HG02642 (cell line): Measurements from ENCODE around the gene DMBX1.

ENCODE experiments used
- ATAC-seq: cut with Tn5 transposase; IDR thresholded peaks from one replicate; pipeline ENCODE4 v1.9.1; 2021; ENCODE audit warnings: mild to moderate bottlenecking; ENCODE audit not compliant: unreplicated experiment, poor library complexity

Gene DMBX1

GRCh38 chr1:46497020-46497419, 7.4 kb downstream of the DMBX1 start:
- ATAC-seq: no peak

GRCh38 chr1:46497665-46498064, 8.0 kb downstream of the DMBX1 start:
- no peak for ATAC-seq

- no peak for ATAC-seq
Observed at GRCh38 chr1:46501528-46501927, 11.9 kb downstream of the DMBX1 start.

GRCh38 chr1:46503421-46503820, 13.8 kb downstream of the DMBX1 start:
- ATAC-seq: no peak

GRCh38 chr1:46506470-46507219, 17.0 kb downstream of the DMBX1 start:
- no peak for ATAC-seq

GRCh38 chr1:46508757-46509156, 19.1 kb downstream of the DMBX1 start:
- ATAC-seq: no peak

GRCh38 chr1:46510341-46510997, 20.8 kb downstream of the DMBX1 start:
- no peak for ATAC-seq

- no peak for ATAC-seq
Observed at GRCh38 chr1:46510998-46511365, 21.3 kb downstream of the DMBX1 start.

GRCh38 chr1:46512135-46512791, 22.6 kb downstream of the DMBX1 start:
- ATAC-seq: no peak

GRCh38 chr1:46512792-46513190, 23.2 kb downstream of the DMBX1 start:
- ATAC-seq: no peak

GRCh38 chr1:46513536-46513935, 23.9 kb downstream of the DMBX1 start:
- ATAC-seq: no peak

GRCh38 chr1:46515576-46515975, 25.9 kb downstream of the DMBX1 start:
- no peak for ATAC-seq

- no peak for ATAC-seq
Observed at GRCh38 chr1:46516200-46516950, 26.7 kb downstream of the DMBX1 start.

- ATAC-seq: no peak
Observed at GRCh38 chr1:46517010-46517600, 27.5 kb downstream of the DMBX1 start.

- no peak for ATAC-seq
Observed at GRCh38 chr1:46517932-46518498, 28.4 kb downstream of the DMBX1 start.

GRCh38 chr1:46519209-46519608, 29.6 kb downstream of the DMBX1 start:
- ATAC-seq: no peak

- ATAC-seq: no peak
Observed at GRCh38 chr1:46520063-46520911, 30.7 kb downstream of the DMBX1 start.

- ATAC-seq: no peak
Observed at GRCh38 chr1:46521414-46521813, 31.8 kb downstream of the DMBX1 start.
